GM12878 (cell line): ENCODE data around the gene SLC1A7. TPM values are rescaled to one million over a fixed set of nuclear protein-coding genes. Genes with fewer than 3 reads are reported as not detected.

Experiments used
- ATAC-seq: fragments of 200-7000 bp; cut with Tn5 transposase; 3 replicates; pipeline ENCODE4 v1.9.1; 2020; ENCODE audit warnings: mild to moderate bottlenecking, moderate library complexity
- BruUV-seq: library from RNA; stranded (reverse); fragments of 400-500 nt; replicated peaks from 2 replicates; lab custom pipeline; 2021; lab: Mats Ljungman, UMichigan
- CTCF ChIA-PET: fragments of 300-600 bp; sonication (Branson Sonifier 250); formaldehyde crosslinking; extraction: SDS; loops from one replicate; lab custom pipeline; 2021; ENCODE audit warnings: inconsistent platforms; lab: Yijun Ruan, JAX
- POLR2A ChIA-PET: fragments of 350-600 bp; formaldehyde crosslinking; extraction: SDS; loops from one replicate; lab custom pipeline; 2021; ENCODE audit warnings: inconsistent platforms; lab: Charles Lee
- RAD21 ChIA-PET: fragments of 300-600 bp; sonication (Branson Sonifier 250); formaldehyde crosslinking; loops from one replicate; lab custom pipeline; 2023; ENCODE audit warnings: antibody characterized with exemption; ENCODE audit not compliant: unreplicated experiment; lab: Charles Lee
- SMC1A ChIA-PET: fragments of 300-600 bp; sonication (Branson Sonifier 250); formaldehyde crosslinking; loops from one replicate; lab custom pipeline; 2023; ENCODE audit not compliant: unreplicated experiment, uncharacterized antibody; lab: Charles Lee
- DNase-seq: peaks from one replicate; pipeline ENCODE4 v3.0.0-alpha.2; 2011; ENCODE audit warnings: low read depth, low spot score
- FAIRE-seq: peaks from 3 replicates; lab custom pipeline; 2011; peaks lifted over from hg19 to GRCh38; lab: Jason Lieb, UNC
- H2AFZ ChIP-seq: 2 replicates; pipeline ENCODE4 v1.6.0; 2011; ENCODE audit warnings: low read depth, low read length, control low read depth; ENCODE audit not compliant: control insufficient read depth
- H3K27ac ChIP-seq: 2 replicates; pipeline ENCODE4 v1.5.1; 2011; ENCODE audit warnings: control low read depth; ENCODE audit not compliant: control insufficient read depth, insufficient read depth
- H3K27me3 ChIP-seq, 2 experiments: replicated peaks in 1 of 2; 2 replicates each; pipeline versions ENCODE4 v1.6.0 to v1.6.1; 2011; ENCODE audit warnings: low read length in 1 of 2; ENCODE audit not compliant: control insufficient read depth in 2 of 2, insufficient read depth in 2 of 2
- H3K36me3 ChIP-seq, 2 experiments: 2 replicates each; pipeline ENCODE4 v1.5.1; 2011; ENCODE audit warnings: low read length in 1 of 2; ENCODE audit not compliant: control insufficient read depth in 2 of 2, insufficient read depth in 2 of 2
- H3K4me1 ChIP-seq: 2 replicates; pipeline ENCODE4 v1.6.1; 2011; ENCODE audit warnings: mild to moderate bottlenecking, low read length, moderate library complexity, mixed read lengths; ENCODE audit not compliant: control insufficient read depth, insufficient read depth
- H3K4me2 ChIP-seq: 2 replicates; pipeline ENCODE4 v1.6.0; 2011; ENCODE audit warnings: control low read depth; ENCODE audit not compliant: control insufficient read depth, insufficient read depth
- H3K4me3 ChIP-seq: fragments of 200-600 bp; sonication (generic); 2 replicates; pipeline ENCODE4 v1.5.1; 2016
- H3K79me2 ChIP-seq: 2 replicates; pipeline ENCODE4 v1.6.0; 2011; ENCODE audit warnings: low read length; ENCODE audit not compliant: control insufficient read depth, insufficient read depth
- H3K9ac ChIP-seq: 2 replicates; pipeline ENCODE4 v1.8.0; 2011; ENCODE audit warnings: low read length, control low read depth, mixed read lengths; ENCODE audit not compliant: control insufficient read depth, insufficient read depth
- H3K9me3 ChIP-seq: replicated peaks from 3 replicates; pipeline ENCODE4 v1.5.1; 2011; ENCODE audit warnings: mild to moderate bottlenecking, low read length; ENCODE audit not compliant: control insufficient read depth, insufficient read depth
- H4K20me1 ChIP-seq: 2 replicates; pipeline ENCODE4 v1.6.0; 2011; ENCODE audit not compliant: control insufficient read depth, insufficient read depth
- ASH2L ChIP-seq: fragments of 300-600, 200-600 bp; sonication (generic); IDR thresholded peaks from 2 replicates; pipeline ENCODE4 v1.6.1; 2017; ENCODE audit warnings: low read depth, mild to moderate bottlenecking, borderline replicate concordance
- ETV6 ChIP-seq, 2 experiments: fragments of 450-650 bp in 1 of 2; IDR thresholded peaks in 1 of 2; conservative IDR thresholded peaks in 1 of 2; 2 replicates each; pipeline ENCODE4 v1.6.1; 2014; ENCODE audit warnings: antibody characterized with exemption in 1 of 2, borderline replicate concordance in 1 of 2, low read depth in 1 of 2, mild to moderate bottlenecking in 1 of 2, moderate library complexity in 1 of 2
- FOXK2 ChIP-seq: fragments of 450-650 bp; IDR thresholded peaks from 2 replicates; pipeline ENCODE4 v1.6.1; 2017; ENCODE audit warnings: mild to moderate bottlenecking, moderate library complexity
- GABPA ChIP-seq: IDR thresholded peaks from 2 replicates; pipeline ENCODE4 v1.6.1; 2014; ENCODE audit warnings: antibody characterized with exemption, low read depth, mild to moderate bottlenecking, inconsistent platforms
- KAT2A ChIP-seq: conservative IDR thresholded peaks from 2 replicates; pipeline ENCODE4 v1.6.1; 2011; ENCODE audit warnings: low read depth, low read length; ENCODE audit not compliant: control insufficient read depth
- NR2C1 ChIP-seq: fragments of 450-650 bp; IDR thresholded peaks from 2 replicates; pipeline ENCODE4 v1.6.1; 2017; ENCODE audit warnings: antibody characterized with exemption, mild to moderate bottlenecking, moderate library complexity
- RAD51 ChIP-seq: fragments of 450-650 bp; IDR thresholded peaks from 2 replicates; pipeline ENCODE4 v1.6.1; 2016; ENCODE audit warnings: moderate library complexity, mild to moderate bottlenecking, inconsistent platforms
- SREBF2 ChIP-seq: IDR thresholded peaks from 2 replicates; pipeline ENCODE4 v1.6.1; 2012; ENCODE audit warnings: mild to moderate bottlenecking, low read length
- ZNF274 ChIP-seq: IDR thresholded peaks from one replicate; pipeline ENCODE4 v1.8.0; 2011; ENCODE audit not compliant: insufficient read length, insufficient read depth
- ZNF622 ChIP-seq: fragments of 450-650 bp; IDR thresholded peaks from 2 replicates; pipeline ENCODE4 v1.6.1; 2017; ENCODE audit warnings: mild to moderate bottlenecking, inconsistent platforms
- whole genome bisulfite sequencing: methylation state at CpG from one replicate; pipeline ENCODE4 v1.1.6; 2016; ENCODE audit warnings: low lambda C conversion rate; ENCODE audit not compliant: insufficient replicate concordance, insufficient coverage; ENCODE audit errors: missing lambda C conversion rate; 5-methylcytosine and 5-hydroxymethylcytosine counted together
- in situ Hi-C: fragments of 300-500 bp; cut with MboI; formaldehyde crosslinking; loops from 9 replicates; pipeline ENCODE4 v1.14.3; 2018; ENCODE audit warnings: mixed read lengths
- intact Hi-C: fragments of 100-400 bp; cut with micrococcal nuclease; formaldehyde crosslinking; loops from one replicate; pipeline ENCODE4 v1.14.2; 2022; ENCODE audit not compliant: unreplicated experiment
- polyA plus RNA-seq, 11 experiments: library from polyadenylated mRNA; depleted of rRNA in 4 of 11; unstranded in 6 of 11; stranded (reverse) in 5 of 11; fragments of >200 nt; fragmentation: Nextera tagmentation in 4 of 11; fragmentation: Illumina TruSeq in 1 of 11; extraction: Ambion mirVana in 4 of 11; extraction: Trizol in 1 of 11; gene quantifications; 1 replicate in 1 of 11; 2 replicates in 10 of 11; pipeline versions ENCODE4 v1.2.1 to v1.2.3, GENCODE V29; 2011 to 2016; ENCODE audit warnings: inconsistent platforms in 2 of 11, missing spikeins in 2 of 11, low read depth in 1 of 11
- total RNA-seq, 4 experiments: library from RNA; depleted of rRNA in 3 of 4; stranded (reverse); fragments of >200 nt in 3 of 4; fragmentation: Illumina TruSeq in 1 of 4; extraction: Trizol in 1 of 4; gene quantifications; 2 replicates each; pipeline versions ENCODE4 v1.2.1 to v1.2.3, GENCODE V29; 2013 to 2021
- TF ChIP-seq, protein P1 (sequence below): fragments of 450-650 bp; IDR thresholded peaks from 2 replicates; pipeline ENCODE4 v1.6.1; 2014; ENCODE audit warnings: mild to moderate bottlenecking
- TF ChIP-seq, protein P2 (sequence below): IDR thresholded peaks from 2 replicates; pipeline ENCODE4 v1.6.1; 2012; ENCODE audit warnings: mild to moderate bottlenecking, low read depth, low read length
- TF ChIP-seq, protein P3 (sequence below): fragments of 450-650 bp; IDR thresholded peaks from 2 replicates; pipeline ENCODE4 v1.6.1; 2017; ENCODE audit warnings: low read depth, mild to moderate bottlenecking, moderate library complexity

Gene SLC1A7
- total and polyA plus RNA-seq, 10 of the 15 experiments (the other 5 are each of a cell fraction or from before 2014, with no cell fraction given): not detected

DNA sequence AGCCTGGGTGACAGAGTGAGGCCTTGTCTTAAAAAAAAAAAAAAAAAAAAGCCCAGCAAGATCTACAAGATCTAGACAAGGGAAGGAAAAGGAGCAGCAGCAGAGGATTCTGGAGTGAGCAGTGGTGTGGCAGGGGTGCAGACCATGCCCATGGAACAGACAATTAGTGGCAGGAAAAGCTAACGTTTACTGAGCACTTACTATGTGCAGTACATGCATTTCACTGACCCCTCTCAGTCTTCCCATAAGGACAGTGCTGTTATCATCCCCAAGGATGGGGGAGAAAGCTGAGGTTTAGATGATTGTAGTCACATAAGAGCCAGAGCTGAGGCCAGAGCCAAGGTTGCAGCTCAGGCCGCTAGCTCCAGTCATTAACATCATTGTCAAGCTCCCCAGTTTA is 74.6 kb downstream of the SLC1A7 start:
- SMC1A ChIA-PET: interaction anchor here (1.8 kb wide), 1 partner anchor 8 kb away, joined by 6 read pairs; no protein-coding TSS in a partner anchor

More for the DNA sequence above, 74.6 kb downstream of the SLC1A7 start:
- ATAC-seq (no peak), DNase-seq (no peak), FAIRE-seq (no peak)
- no peaks in the 10 kb centered on the region for H3K4me1 ChIP-seq
- intact Hi-C loops (no loop called here), in situ Hi-C loops (no loop called here)
- no peak overlapping the region for H3K4me3 ChIP-seq
- H3K36me3 ChIP-seq: no peaks in the 10 kb centered on the region
- RAD21 ChIA-PET: no interaction called here
- H3K27ac ChIP-seq: no peak overlapping the region
- WGBS: 4% methylated on average over 2 of the region's 2 CpGs
- no TSS peak for BruUV-seq
- H3K9me3 ChIP-seq: no peaks in the 10 kb centered on the region
- no peak overlapping the region for H3K9ac ChIP-seq
- H3K79me2 ChIP-seq: no peaks in the 10 kb centered on the region
- TF ChIP-seq KAT2A (no peak), ASH2L (no peak), NR2C1 (no peak), ZNF274 (no peak), GABPA (no peak), FOXK2 (no peak), ZNF622 (no peak), RAD51 (no peak), SREBF2 (no peak), ETV6 (conservative IDR thresholded peaks at IDR 0.05 in 1 of 2, IDR thresholded peaks at IDR 0.05 in 1 of 2; ENCODE audit: borderline replicate concordance in 1 of 2, low read depth in 1 of 2) (no peak)
- TF ChIP-seq, protein P1, sequence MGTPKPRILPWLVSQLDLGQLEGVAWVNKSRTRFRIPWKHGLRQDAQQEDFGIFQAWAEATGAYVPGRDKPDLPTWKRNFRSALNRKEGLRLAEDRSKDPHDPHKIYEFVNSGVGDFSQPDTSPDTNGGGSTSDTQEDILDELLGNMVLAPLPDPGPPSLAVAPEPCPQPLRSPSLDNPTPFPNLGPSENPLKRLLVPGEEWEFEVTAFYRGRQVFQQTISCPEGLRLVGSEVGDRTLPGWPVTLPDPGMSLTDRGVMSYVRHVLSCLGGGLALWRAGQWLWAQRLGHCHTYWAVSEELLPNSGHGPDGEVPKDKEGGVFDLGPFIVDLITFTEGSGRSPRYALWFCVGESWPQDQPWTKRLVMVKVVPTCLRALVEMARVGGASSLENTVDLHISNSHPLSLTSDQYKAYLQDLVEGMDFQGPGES: no peak
- TF ChIP-seq, protein P2, sequence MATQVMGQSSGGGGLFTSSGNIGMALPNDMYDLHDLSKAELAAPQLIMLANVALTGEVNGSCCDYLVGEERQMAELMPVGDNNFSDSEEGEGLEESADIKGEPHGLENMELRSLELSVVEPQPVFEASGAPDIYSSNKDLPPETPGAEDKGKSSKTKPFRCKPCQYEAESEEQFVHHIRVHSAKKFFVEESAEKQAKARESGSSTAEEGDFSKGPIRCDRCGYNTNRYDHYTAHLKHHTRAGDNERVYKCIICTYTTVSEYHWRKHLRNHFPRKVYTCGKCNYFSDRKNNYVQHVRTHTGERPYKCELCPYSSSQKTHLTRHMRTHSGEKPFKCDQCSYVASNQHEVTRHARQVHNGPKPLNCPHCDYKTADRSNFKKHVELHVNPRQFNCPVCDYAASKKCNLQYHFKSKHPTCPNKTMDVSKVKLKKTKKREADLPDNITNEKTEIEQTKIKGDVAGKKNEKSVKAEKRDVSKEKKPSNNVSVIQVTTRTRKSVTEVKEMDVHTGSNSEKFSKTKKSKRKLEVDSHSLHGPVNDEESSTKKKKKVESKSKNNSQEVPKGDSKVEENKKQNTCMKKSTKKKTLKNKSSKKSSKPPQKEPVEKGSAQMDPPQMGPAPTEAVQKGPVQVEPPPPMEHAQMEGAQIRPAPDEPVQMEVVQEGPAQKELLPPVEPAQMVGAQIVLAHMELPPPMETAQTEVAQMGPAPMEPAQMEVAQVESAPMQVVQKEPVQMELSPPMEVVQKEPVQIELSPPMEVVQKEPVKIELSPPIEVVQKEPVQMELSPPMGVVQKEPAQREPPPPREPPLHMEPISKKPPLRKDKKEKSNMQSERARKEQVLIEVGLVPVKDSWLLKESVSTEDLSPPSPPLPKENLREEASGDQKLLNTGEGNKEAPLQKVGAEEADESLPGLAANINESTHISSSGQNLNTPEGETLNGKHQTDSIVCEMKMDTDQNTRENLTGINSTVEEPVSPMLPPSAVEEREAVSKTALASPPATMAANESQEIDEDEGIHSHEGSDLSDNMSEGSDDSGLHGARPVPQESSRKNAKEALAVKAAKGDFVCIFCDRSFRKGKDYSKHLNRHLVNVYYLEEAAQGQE: no peak
- TF ChIP-seq, protein P3, sequence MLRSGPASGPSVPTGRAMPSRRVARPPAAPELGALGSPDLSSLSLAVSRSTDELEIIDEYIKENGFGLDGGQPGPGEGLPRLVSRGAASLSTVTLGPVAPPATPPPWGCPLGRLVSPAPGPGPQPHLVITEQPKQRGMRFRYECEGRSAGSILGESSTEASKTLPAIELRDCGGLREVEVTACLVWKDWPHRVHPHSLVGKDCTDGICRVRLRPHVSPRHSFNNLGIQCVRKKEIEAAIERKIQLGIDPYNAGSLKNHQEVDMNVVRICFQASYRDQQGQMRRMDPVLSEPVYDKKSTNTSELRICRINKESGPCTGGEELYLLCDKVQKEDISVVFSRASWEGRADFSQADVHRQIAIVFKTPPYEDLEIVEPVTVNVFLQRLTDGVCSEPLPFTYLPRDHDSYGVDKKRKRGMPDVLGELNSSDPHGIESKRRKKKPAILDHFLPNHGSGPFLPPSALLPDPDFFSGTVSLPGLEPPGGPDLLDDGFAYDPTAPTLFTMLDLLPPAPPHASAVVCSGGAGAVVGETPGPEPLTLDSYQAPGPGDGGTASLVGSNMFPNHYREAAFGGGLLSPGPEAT: no peak
- TF ChIP-seq, all 136 proteins: peak for 0
- Histone ChIP-seq H3K27me3 (peaks cover 0 to 2% of the 10 kb centered on the region in 2 experiments; a peak in 3 of 4 replicates), H2AFZ (no peak overlapping the region), H3K4me2 (no peak overlapping the region), H4K20me1 (no peaks in the 10 kb centered on the region)
- POLR2A ChIA-PET: no interaction called here
- CTCF ChIA-PET: interaction anchor here (0.8 kb wide), 1 partner anchor 13 kb away, joined by 3 read pairs; no protein-coding TSS in a partner anchor
